GM12873 (cell line): Measurements from ENCODE around the gene SNRPA.

Source experiments
- TF ChIP-seq, protein P1 (sequence below): IDR thresholded peaks from 2 replicates; pipeline ENCODE4 v1.5.1; 2012; ENCODE audit warnings: low read depth, mild to moderate bottlenecking, moderate library complexity, low read length, control low read depth; ENCODE audit not compliant: insufficient read depth; ENCODE audit errors: missing control alignments

Gene SNRPA

GRCh38 chr19:40724855-40725254 lies 26.1 kb upstream of the SNRPA start:
- TF ChIP-seq, protein P1, sequence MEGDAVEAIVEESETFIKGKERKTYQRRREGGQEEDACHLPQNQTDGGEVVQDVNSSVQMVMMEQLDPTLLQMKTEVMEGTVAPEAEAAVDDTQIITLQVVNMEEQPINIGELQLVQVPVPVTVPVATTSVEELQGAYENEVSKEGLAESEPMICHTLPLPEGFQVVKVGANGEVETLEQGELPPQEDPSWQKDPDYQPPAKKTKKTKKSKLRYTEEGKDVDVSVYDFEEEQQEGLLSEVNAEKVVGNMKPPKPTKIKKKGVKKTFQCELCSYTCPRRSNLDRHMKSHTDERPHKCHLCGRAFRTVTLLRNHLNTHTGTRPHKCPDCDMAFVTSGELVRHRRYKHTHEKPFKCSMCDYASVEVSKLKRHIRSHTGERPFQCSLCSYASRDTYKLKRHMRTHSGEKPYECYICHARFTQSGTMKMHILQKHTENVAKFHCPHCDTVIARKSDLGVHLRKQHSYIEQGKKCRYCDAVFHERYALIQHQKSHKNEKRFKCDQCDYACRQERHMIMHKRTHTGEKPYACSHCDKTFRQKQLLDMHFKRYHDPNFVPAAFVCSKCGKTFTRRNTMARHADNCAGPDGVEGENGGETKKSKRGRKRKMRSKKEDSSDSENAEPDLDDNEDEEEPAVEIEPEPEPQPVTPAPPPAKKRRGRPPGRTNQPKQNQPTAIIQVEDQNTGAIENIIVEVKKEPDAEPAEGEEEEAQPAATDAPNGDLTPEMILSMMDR = no peak

DNA sequence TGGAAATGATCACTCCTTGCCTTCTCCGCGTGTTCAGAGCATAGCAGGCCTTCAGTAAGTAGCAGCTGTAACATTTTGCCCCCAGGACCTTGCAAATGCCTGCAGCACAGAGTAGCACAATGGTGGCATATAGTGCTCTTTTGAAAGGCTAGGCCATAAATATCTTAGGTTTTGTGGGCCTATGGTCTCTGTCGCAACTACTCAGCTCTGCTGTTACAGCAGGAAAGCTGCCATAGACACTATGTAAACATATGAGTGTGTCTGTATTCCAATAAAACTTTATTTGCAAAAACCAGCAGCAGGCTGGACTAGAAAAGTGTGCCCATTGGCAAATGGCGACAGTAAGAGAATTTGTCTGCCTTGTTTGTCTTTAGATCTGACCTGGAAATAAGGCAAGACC lies 24.7 kb upstream of the SNRPA start:
- TF ChIP-seq, protein P1 = no peak

GRCh38 chr19:40733149-40733548 lies 17.9 kb upstream of the SNRPA start:
- TF ChIP-seq, protein P1 = no peak

DNA sequence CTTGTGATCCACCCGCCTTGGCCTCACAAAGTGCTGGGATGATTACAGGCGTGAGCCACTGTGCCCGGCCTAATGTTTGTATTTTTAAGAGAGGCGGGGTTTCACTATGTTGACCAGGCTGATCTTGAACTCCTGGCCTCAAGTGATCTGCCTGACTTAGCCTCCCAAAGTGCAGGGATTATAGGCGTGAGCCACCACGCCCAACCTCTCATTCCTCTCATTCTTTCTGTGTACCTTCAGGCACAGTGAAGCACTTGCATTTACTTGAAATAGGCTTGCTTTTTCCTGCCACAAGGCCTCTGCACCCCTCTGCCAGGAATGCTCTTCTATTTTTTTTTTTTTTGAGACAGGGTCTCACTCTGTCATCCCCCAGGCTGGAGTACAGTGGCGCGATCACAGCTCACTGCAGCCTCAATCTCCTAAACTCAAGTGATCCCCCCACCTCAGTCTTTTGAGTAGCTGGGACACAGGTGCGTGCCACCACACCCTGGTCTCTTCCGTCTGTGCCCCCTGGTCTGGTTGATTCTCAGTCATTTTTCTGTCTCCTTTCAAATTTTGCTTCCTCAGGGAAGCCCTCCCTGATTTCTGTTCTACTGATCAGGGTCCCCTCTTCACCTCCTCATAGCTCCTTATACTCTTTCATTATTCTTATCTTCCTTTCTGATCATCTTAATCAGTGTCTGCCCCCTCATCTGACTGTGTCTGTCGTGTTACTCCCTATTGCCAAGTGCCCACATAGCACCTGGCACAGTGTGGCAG lies 15.8 kb upstream of the SNRPA start:
- TF ChIP-seq, protein P1 = no peak

- TF ChIP-seq, protein P1 = no peak
These were observed 14.3 kb upstream of the SNRPA start for GRCh38 chr19:40736661-40737060.

- TF ChIP-seq, protein P1 = no peak
These were observed 13.8 kb upstream of the SNRPA start for GRCh38 chr19:40737102-40737644.

DNA sequence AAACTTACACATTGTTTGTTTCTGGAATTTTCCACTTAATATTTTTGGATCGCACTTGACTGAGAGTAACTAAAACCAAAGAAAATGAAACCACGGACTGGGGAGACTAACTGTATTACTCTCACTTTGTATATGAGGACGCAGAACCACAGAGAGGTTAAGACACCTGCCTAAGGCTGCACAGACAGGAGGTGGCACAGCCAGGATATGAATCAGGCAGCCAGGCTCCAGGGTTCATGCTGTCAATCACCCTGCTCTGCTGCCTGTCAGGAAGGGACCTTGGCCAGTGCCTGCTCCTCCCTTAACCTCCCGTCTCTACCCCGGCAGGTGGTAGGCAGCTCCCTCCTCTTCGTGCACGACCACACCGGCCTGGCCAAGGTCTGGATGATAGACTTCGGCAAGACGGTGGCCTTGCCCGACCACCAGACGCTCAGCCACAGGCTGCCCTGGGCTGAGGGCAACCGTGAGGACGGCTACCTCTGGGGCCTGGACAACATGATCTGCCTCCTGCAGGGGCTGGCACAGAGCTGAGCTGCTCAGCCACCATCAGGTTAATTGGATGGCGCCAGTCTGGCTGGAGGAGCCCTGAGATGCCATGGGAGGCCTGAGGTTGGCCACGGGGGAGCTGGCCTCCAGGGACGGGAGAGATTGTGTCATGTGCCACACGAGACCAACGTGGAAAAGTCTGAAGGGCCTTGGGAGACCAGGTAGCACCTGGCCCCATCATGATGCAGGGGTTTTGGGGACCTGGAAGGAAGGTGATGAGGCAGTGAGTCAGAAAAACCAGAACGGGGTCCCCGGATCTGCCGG lies 11.8 kb upstream of the SNRPA start:
- TF ChIP-seq, protein P1 = no peak
